Loucy (cell line): ENCODE results near the gene SLCO6A1.

ENCODE experiments used
- H2AFZ ChIP-seq: fragments of 200-600 bp; sonication (generic); 2 replicates; pipeline ENCODE4 v1.6.0; 2016; ENCODE audit warnings: antibody characterized with exemption, mild to moderate bottlenecking, low read length, moderate library complexity
- H3F3A ChIP-seq: fragments of 200-600 bp; 2 replicates; pipeline ENCODE4 v1.6.0; 2016; ENCODE audit warnings: antibody characterized with exemption, low read depth, mild to moderate bottlenecking
- H3K27me3 ChIP-seq: fragments of 200-600 bp; sonication (generic); 2 replicates; pipeline ENCODE4 v1.6.1; 2014; ENCODE audit warnings: low read length, mild to moderate bottlenecking; ENCODE audit not compliant: insufficient read depth, poor library complexity, severe bottlenecking
- H3K36me3 ChIP-seq: fragments of 200-600 bp; sonication (generic); 2 replicates; pipeline ENCODE4 v1.6.1; 2016; ENCODE audit warnings: low read length; ENCODE audit not compliant: insufficient read depth
- H3K4me1 ChIP-seq: fragments of 200-600 bp; sonication (generic); 2 replicates; pipeline ENCODE4 v1.5.1; 2014; ENCODE audit warnings: low read length, mild to moderate bottlenecking; ENCODE audit not compliant: insufficient read depth, poor library complexity, severe bottlenecking
- H3K4me2 ChIP-seq: fragments of 200-600 bp; sonication (generic); 2 replicates; pipeline ENCODE4 v1.6.0; 2014; ENCODE audit warnings: antibody characterized with exemption, low read length, low read depth, mild to moderate bottlenecking; ENCODE audit not compliant: poor library complexity, severe bottlenecking
- H3K4me3 ChIP-seq: fragments of 200-600 bp; sonication (generic); 2 replicates; pipeline ENCODE4 v1.5.1; 2014; ENCODE audit warnings: low read length, mild to moderate bottlenecking, mixed read lengths; ENCODE audit not compliant: poor library complexity, severe bottlenecking
- H3K79me2 ChIP-seq: fragments of 200-600 bp; sonication (generic); 2 replicates; pipeline ENCODE4 v1.6.1; 2014; ENCODE audit warnings: low read length; ENCODE audit not compliant: insufficient read depth
- H3K9ac ChIP-seq: fragments of 200-600 bp; sonication (generic); 2 replicates; pipeline ENCODE4 v1.6.0; 2014; ENCODE audit warnings: mild to moderate bottlenecking, low read depth, low read length, moderate library complexity; ENCODE audit not compliant: poor library complexity, severe bottlenecking
- H3K9me2 ChIP-seq: fragments of 200-600 bp; sonication (generic); replicated peaks from 2 replicates; pipeline ENCODE4 v1.6.1; 2016; ENCODE audit warnings: low read depth, low read length, mixed read lengths
- H3K9me3 ChIP-seq: fragments of 200-600 bp; sonication (generic); 2 replicates; pipeline ENCODE4 v1.6.1; 2014; ENCODE audit warnings: mild to moderate bottlenecking, antibody characterized with exemption, low read length, low read depth; ENCODE audit not compliant: insufficient read depth
- H4K20me1 ChIP-seq: fragments of 200-600 bp; sonication (generic); 2 replicates; pipeline ENCODE4 v1.6.0; 2014; ENCODE audit warnings: antibody characterized with exemption, low read length, mild to moderate bottlenecking; ENCODE audit not compliant: insufficient read depth, poor library complexity, severe bottlenecking
- CTCF ChIP-seq: fragments of 200-600 bp; sonication (generic); conservative IDR thresholded peaks from 2 replicates; pipeline ENCODE4 v1.5.1; 2014; ENCODE audit warnings: mild to moderate bottlenecking, antibody characterized with exemption, low read length
- EZH2phosphoT487 ChIP-seq: fragments of 200-600 bp; IDR thresholded peaks from 2 replicates; pipeline ENCODE4 v1.6.1; 2018; ENCODE audit warnings: antibody characterized with exemption, mild to moderate bottlenecking, moderate library complexity, borderline replicate concordance

The SLCO6A1 gene

GRCh38 chr5:102324714-102325113 lies 174.1 kb downstream of the SLCO6A1 start:
- Histone ChIP-seq H3K4me1 (no peaks in the 10 kb centered on the region), H3K27me3 (no peaks in the 10 kb centered on the region), H4K20me1 (no peaks in the 10 kb centered on the region), H3K79me2 (no peaks in the 10 kb centered on the region), H3K9ac (no peak overlapping the region), H3K9me2 (no peaks in the 10 kb centered on the region), H3K4me3 (no peak overlapping the region), H2AFZ (no peak overlapping the region), H3F3A (no peaks in the 10 kb centered on the region), H3K4me2 (no peak overlapping the region), H3K36me3 (no peaks in the 10 kb centered on the region), H3K9me3 (no peaks in the 10 kb centered on the region)
- TF ChIP-seq EZH2phosphoT487 (no peak), CTCF (no peak)
